Measurements from ENCODE around the gene SH3RF3.

DNA sequence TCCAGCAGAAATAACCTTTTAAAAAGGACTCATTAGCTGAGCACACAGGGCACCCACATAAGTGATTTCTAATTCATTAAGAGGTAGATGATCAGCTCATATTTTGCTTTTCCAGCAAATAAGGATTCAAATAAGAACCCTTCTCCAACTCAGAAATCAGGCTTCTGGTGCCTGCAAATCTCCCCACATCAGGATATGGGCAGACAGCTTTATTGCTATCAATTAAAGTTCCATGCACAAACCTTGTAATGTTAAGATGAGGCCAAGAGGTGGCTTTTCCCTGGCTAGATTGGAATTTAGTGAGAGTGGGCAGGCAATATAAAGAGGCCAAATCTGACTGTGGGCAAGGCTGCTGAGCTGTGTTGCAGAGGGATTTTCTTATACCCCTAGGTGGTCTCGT, 193.6 kb downstream of the SH3RF3 start:
- TF ChIP-seq, protein P1, sequence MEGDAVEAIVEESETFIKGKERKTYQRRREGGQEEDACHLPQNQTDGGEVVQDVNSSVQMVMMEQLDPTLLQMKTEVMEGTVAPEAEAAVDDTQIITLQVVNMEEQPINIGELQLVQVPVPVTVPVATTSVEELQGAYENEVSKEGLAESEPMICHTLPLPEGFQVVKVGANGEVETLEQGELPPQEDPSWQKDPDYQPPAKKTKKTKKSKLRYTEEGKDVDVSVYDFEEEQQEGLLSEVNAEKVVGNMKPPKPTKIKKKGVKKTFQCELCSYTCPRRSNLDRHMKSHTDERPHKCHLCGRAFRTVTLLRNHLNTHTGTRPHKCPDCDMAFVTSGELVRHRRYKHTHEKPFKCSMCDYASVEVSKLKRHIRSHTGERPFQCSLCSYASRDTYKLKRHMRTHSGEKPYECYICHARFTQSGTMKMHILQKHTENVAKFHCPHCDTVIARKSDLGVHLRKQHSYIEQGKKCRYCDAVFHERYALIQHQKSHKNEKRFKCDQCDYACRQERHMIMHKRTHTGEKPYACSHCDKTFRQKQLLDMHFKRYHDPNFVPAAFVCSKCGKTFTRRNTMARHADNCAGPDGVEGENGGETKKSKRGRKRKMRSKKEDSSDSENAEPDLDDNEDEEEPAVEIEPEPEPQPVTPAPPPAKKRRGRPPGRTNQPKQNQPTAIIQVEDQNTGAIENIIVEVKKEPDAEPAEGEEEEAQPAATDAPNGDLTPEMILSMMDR (IDR thresholded peaks at IDR 0.05): no peak
- no peak for TF ChIP-seq POLR2A (IDR thresholded peaks at IDR 0.05)
